Common myeloid progenitor, CD34-positive (primary cell): Measurements from ENCODE around the gene DDI2.

ENCODE experiments used
- CTCF ChIA-PET: fragments of 350-600 bp; sonication (Branson Sonifier 250); formaldehyde crosslinking; loops from one replicate; lab custom pipeline; 2021; ENCODE audit warnings: antibody characterized with exemption; lab: Charles Lee
- POLR2A ChIA-PET: fragments of 350-600 bp; sonication (Branson Sonifier 250); formaldehyde crosslinking; loops from one replicate; lab custom pipeline; 2021; ENCODE audit warnings: antibody characterized with exemption; lab: Charles Lee
- DNase-seq, 3 donors: peaks; one replicate each; pipeline versions ENCODE4 v3.0.0 to v3.0.0-alpha.2; 2013
- H3K27ac ChIP-seq, 2 experiments: 1 replicate in 1 of 2; 2 replicates in 1 of 2; pipeline ENCODE4 v1.7.0; 2013; ENCODE audit warnings: inconsistent platforms in 2 of 2, low read length in 2 of 2, mild to moderate bottlenecking in 2 of 2, low read depth in 1 of 2, moderate library complexity in 1 of 2; ENCODE audit not compliant: severe bottlenecking in 2 of 2, insufficient read depth in 1 of 2, poor library complexity in 1 of 2
- H3K27me3 ChIP-seq, 5 experiments: replicated peaks in 2 of 5; 1 replicate in 3 of 5; 2 replicates in 2 of 5; pipeline versions ENCODE4 v1.6.1 to v1.7.0; 2013; ENCODE audit warnings: low read length in 4 of 5, mild to moderate bottlenecking in 2 of 5, moderate library complexity in 2 of 5, inconsistent platforms in 1 of 5; ENCODE audit not compliant: insufficient read depth in 5 of 5, control insufficient read depth in 4 of 5
- H3K36me3 ChIP-seq, 4 experiments: 1 replicate in 2 of 4; 2 replicates in 2 of 4; pipeline versions ENCODE4 v1.6.1 to v1.7.0; 2013; ENCODE audit warnings: low read length in 3 of 4, control low read depth in 1 of 4, mild to moderate bottlenecking in 1 of 4; ENCODE audit not compliant: control insufficient read depth in 4 of 4, insufficient read depth in 4 of 4
- H3K4me1 ChIP-seq, 4 experiments: 1 replicate in 3 of 4; 2 replicates in 1 of 4; pipeline versions ENCODE4 v1.6.1 to v1.7.1; 2013; ENCODE audit warnings: low read length in 3 of 4, mild to moderate bottlenecking in 3 of 4, control low read depth in 1 of 4, inconsistent platforms in 1 of 4, moderate library complexity in 1 of 4; ENCODE audit not compliant: control insufficient read depth in 4 of 4, insufficient read depth in 4 of 4; ENCODE audit errors: control extremely low read depth in 1 of 4
- H3K4me3 ChIP-seq, 7 experiments: 1 replicate in 4 of 7; 2 replicates in 3 of 7; pipeline versions ENCODE4 v1.5.1 to v1.7.0; 2013; ENCODE audit warnings: mild to moderate bottlenecking in 7 of 7, low read length in 6 of 7, moderate library complexity in 6 of 7, inconsistent platforms in 2 of 7, low read depth in 2 of 7, control low read depth in 1 of 7; ENCODE audit not compliant: insufficient read depth in 4 of 7, control insufficient read depth in 1 of 7; ENCODE audit errors: extremely low read depth in 1 of 7
- H3K9me3 ChIP-seq, 5 experiments: 1 replicate in 4 of 5; 2 replicates in 1 of 5; pipeline versions ENCODE4 v1.6.1 to v1.7.1; 2013; ENCODE audit warnings: low read length in 4 of 5, mild to moderate bottlenecking in 2 of 5, inconsistent platforms in 1 of 5, low read depth in 1 of 5, moderate library complexity in 1 of 5; ENCODE audit not compliant: control insufficient read depth in 4 of 5, insufficient read depth in 2 of 5; ENCODE audit errors: control extremely low read depth in 1 of 5
- WGBS: methylation state at CpG from one replicate; pipeline ENCODE4 v1.1.5; 2013; ENCODE audit not compliant: insufficient coverage; 5-methylcytosine and 5-hydroxymethylcytosine counted together

DDI2 gene

DNA sequence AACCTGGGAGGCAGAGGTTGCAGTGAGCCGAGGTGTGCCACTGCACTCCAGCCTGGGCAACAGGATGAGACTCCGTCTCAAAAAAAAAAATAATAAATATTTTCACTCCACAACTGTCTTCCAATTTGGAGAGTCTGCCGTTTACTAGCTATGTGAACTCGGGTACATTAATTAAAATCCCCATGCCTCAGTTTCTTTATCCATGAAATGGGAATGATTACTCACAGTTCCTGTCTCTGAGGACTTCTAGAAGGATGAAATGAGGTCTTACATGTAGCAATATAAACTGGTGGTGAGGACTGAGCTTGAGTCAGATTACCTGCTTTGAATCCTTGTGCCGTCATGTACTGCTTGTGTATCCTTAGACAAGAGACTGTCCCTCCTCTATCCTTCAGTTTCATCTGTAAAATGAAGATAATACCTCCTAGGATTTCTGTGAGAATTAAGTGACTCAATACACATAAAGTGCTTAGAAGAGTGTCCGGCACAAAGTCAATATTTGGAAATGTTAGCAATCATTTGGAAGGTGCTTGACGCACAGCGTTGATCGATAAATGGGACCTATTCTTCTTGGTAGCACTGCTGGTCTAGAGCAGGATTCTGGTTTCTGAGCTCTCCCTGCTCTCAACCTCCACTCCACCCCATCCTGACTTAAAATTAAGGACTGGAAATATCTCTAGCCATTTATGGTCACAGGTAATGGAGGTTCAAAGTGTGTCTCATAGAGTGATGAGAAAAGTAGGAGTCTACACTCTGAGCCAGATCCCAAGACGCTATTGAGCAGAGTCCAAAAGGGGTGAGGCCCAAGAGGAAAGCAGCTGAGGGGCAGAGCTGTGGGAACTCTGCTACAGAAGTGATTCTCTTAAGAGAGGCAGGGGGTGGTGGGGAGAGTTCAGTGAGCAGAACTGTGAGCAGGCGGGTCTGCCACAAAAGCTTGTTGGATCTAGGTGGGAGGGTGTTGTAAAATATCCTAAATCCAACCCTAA lies 11.6 kb upstream of the DDI2 start:
- H3K27ac ChIP-seq, result no peak overlapping the region
- ChIA-PET POLR2A (interaction anchor here (2.0 kb wide), 1 partner anchor 12 kb away, joined by 6 read pairs; the partner anchor contains the start of gene DDI2), CTCF (interaction anchor here (1.3 to 2.8 kb wide), 2 partner anchors 10 to 11 kb away, joined by 3 to 13 read pairs; no protein-coding TSS in a partner anchor)
- no peaks in the 10 kb centered on the region for H3K36me3 ChIP-seq
- no peak overlapping the region for H3K4me3 ChIP-seq
- peaks cover 0 to 11% (median 7%) of the 10 kb centered on the region in 4 experiments for H3K4me1 ChIP-seq
- peaks cover 0 to 2% (median 0%) of the 10 kb centered on the region in 5 experiments for H3K27me3 ChIP-seq
- no peaks in the 10 kb centered on the region for H3K9me3 ChIP-seq
- 95% methylated on average over 10 of the region's 11 CpGs for WGBS
- no peak for DNase-seq

DNA sequence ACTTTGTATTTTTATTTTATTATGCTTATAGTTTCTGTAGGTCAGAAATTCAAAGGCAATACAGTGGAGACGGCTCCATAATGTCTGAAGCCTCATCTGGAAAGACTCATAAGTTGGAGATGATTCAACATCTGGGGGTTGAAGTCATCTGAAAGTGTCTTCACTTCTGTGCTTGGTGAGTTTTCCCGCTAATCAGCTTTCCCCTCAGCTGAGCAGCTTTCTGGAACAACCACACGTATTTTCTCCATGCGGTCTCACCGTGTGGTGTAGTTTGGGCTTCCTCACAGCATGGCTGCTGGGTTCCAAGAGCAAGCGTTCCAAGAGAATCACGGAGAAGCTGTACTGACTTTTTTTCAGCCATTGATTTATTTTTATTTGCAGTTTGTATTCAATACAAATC lies 7.6 kb upstream of the DDI2 start:
- H3K27me3 ChIP-seq, result peaks cover 0 to 2% (median 0%) of the 10 kb centered on the region in 5 experiments
- no peak overlapping the region for H3K27ac ChIP-seq
- no peak for DNase-seq
- H3K36me3 ChIP-seq, result no peaks in the 10 kb centered on the region
- no peak overlapping the region for H3K4me3 ChIP-seq
- CTCF ChIA-PET, result interaction anchor here (1.0 kb wide), 1 partner anchor 113 kb away, joined by 3 read pairs; no protein-coding TSS in a partner anchor
- no peaks in the 10 kb centered on the region for H3K9me3 ChIP-seq
- POLR2A ChIA-PET, result no interaction called here
- H3K4me1 ChIP-seq, result no peaks in the 10 kb centered on the region
- 100% methylated on average over 3 of the region's 7 CpGs for WGBS

DNA sequence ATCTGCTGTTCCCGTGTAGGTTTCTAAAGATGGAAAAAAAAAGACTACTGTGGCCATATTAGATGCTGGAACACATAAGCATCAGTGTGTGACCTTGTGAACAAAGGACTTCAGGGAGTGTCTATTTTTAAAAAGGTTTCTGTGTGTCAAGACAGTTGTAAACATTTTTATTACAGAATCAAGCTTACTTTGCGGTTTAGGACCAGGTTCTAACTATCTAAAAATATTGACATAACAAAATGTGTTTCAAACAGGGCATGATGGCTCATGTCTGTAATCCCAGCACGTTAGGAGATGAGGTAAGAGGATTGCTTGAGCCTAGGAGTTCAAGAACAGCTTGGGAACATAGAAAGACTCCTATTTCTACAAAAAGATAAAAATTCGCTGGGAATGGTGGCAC lies 7.1 kb upstream of the DDI2 start:
- no peaks in the 10 kb centered on the region for H3K9me3 ChIP-seq
- ChIA-PET CTCF (interaction anchor here (1.0 kb wide), 1 partner anchor 113 kb away, joined by 3 read pairs; no protein-coding TSS in a partner anchor), POLR2A (no interaction called here)
- no peaks in the 10 kb centered on the region for H3K36me3 ChIP-seq
- H3K27ac ChIP-seq, result no peak overlapping the region
- no peaks in the 10 kb centered on the region for H3K4me1 ChIP-seq
- no peak for DNase-seq
- 94% methylated on average over 2 of the region's 4 CpGs for WGBS
- no peak overlapping the region for H3K4me3 ChIP-seq
- peaks cover 0 to 2% (median 0%) of the 10 kb centered on the region in 5 experiments for H3K27me3 ChIP-seq

DNA sequence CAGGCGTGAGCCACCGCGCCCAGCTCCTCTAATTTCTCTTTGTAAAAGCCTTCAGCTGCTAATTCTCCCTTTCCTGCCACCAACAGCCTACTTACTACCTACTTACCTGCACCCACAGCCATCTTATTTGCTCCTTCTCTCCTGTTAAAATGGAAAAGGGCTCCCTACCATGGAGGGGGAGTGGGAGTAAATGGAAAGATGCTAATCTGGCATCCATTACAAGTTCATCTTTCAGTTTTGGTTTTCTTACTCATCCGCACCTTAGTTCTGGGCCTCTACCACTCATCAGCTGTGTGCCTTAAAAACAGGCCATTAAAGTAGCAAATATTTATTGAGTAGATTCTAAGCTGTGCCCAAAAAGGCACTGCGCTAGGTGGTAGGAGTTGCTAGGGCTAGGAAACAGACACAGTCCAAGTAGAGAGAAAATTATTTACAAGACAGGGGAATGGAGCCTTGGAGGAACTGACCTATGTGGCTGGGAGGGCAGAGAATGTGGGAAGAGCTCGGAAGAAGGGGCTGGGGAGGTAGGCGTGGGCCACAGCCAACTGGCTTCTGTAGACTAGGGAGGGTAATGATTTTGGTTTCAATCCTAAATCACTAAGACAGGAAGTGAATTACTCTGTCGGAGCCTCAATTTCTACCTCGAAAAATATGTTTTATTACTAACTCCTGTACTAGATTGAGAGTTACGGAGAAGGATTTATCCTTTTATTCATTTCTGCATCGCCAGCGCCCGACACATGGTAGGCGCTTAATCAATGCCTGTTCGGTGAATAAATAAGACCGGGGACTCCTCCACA lies 685 bp upstream of the DDI2 start:
- 13% methylated on average over 8 of the region's 16 CpGs for WGBS
- Histone ChIP-seq H3K36me3 (peaks cover 0 to 4% (median 0%) of the 10 kb centered on the region in 4 experiments), H3K9me3 (no peaks in the 10 kb centered on the region), H3K27ac (peak overlapping the region in 1 of 2 experiments; percentile 72), H3K4me3 (peak overlapping the region; percentile 75 to 96 (median 93)), H3K27me3 (no peaks in the 10 kb centered on the region), H3K4me1 (peaks cover 5 to 30% (median 26%) of the 10 kb centered on the region in 4 experiments)
- ChIA-PET CTCF (interaction anchor here (1.2 to 1.4 kb wide), 3 partner anchors 11 to 23 kb away, joined by 3 to 4 read pairs (median 3); no protein-coding TSS in a partner anchor), POLR2A (interaction anchor here (0.6 to 1.6 kb wide), 2 partner anchors 12 to 303 kb away, joined by 3 to 6 read pairs; no protein-coding TSS in a partner anchor)
- DNase-seq, result no peak

DNA sequence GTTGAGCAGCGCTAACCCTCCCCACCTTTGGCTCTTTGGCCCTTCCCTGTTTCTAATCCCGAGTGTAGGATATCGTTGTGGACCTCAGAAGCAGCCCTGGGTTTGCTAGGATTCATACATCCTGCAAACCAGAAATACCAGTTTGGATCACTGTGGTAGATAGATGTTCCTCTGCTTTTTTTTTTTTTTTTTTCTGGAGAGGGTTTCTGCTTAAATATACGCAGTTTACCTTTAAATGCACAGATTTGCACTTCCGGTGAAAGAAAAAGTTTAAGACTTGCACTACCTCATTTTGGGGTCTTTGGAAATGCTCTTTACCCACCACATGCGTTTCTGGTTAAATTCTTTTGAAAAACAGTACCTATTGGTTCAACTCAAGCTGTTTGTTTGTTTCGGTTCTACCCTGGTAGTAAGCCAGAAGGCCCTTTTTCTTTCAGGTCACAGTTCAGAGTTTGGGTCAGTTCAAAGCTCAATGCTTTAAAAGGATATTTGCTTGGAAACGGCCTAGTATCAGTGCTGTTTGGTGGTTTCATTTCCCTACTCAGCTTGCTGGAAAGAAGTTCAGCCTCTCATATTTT lies 908 bp downstream of the DDI2 start:
- no peaks in the 10 kb centered on the region for H3K9me3 ChIP-seq
- peak overlapping the region; percentile 75 to 96 (median 93) for H3K4me3 ChIP-seq
- ChIA-PET POLR2A (interaction anchor here (0.6 to 1.6 kb wide), 2 partner anchors 14 to 119 kb away, joined by 4 to 6 read pairs; no protein-coding TSS in a partner anchor), CTCF (interaction anchor here (0.9 to 1.4 kb wide), 3 partner anchors 15 to 121 kb away, joined by 3 to 5 read pairs (median 3); no protein-coding TSS in a partner anchor)
- H3K36me3 ChIP-seq, result peaks cover 0 to 4% (median under 1%) of the 10 kb centered on the region in 4 experiments
- H3K4me1 ChIP-seq, result peaks cover 5 to 30% (median 26%) of the 10 kb centered on the region in 4 experiments
- H3K27ac ChIP-seq, result peak overlapping the region; percentile 70 to 91
- peak in 2 of 3 donors; percentile 33 to 44 for DNase-seq
- 4% methylated on average over 6 of the region's 8 CpGs for WGBS
- H3K27me3 ChIP-seq, result no peaks in the 10 kb centered on the region
